Stimulated activated CD4-positive, alpha-beta T cell treated with anti-CD3 and anti-CD28 coated beads, TNF-alpha, amount 100 ng/mL, for 4 hours (primary cell): ENCODE data around the gene SLC48A1.
A peak's percentile ranks its signal among the peaks of the same experiment; 100 is the strongest.

Experiments
- DNase-seq, 3 experiments: peaks; one replicate each; pipeline ENCODE4 v3.0.0-alpha.2; 2020; ENCODE audit warnings: low read depth in 3 of 3

Gene SLC48A1

GRCh38 chr12:47773062-47773857, at the start of gene SLC48A1:
Gene SLC48A1, plus strand, starts transcription at chr12:47773238. Its CDS starts 67 bp downstream, at chr12:47773305.
- peak; percentile 45 to 56 (median 55) for DNase-seq

GRCh38 chr12:47725091-47725772, 47.8 kb upstream of the SLC48A1 start, which contains the start of gene ENDOU:
Gene ENDOU, minus strand, starts transcription at chr12:47725490. Its CDS starts 77 bp downstream, at chr12:47725413.
- no peak for DNase-seq

DNA sequence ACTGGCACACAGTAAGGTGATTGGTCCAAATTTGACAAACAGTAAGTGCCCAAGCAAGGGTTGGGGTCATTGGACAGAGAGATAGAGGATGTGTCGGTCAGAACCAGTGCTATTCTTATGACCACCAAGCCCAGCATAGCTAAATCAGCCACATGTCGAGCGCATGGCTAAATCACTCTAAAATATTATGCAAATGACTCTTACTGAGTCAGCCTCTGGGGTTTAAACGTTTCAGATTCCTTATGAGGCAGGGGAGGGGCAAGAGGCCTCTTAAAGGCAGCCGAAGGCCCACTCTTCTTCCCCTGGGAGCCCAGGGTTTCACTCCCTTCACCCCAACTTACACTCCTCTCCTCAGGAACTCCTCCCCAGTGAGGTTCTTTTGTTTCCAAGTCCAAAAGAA, 47.1 kb upstream of the SLC48A1 start:
- DNase-seq: no peak

- DNase-seq: no peak
These were observed 43.8 kb upstream of the SLC48A1 start for GRCh38 chr12:47729233-47729632.

GRCh38 chr12:47730341-47730744, 42.7 kb upstream of the SLC48A1 start:
- DNase-seq: no peak

- no peak for DNase-seq
These were observed 41.3 kb upstream of the SLC48A1 start for GRCh38 chr12:47731723-47732122.

- no peak for DNase-seq
These were observed 40.5 kb upstream of the SLC48A1 start for GRCh38 chr12:47732504-47732903.

DNA sequence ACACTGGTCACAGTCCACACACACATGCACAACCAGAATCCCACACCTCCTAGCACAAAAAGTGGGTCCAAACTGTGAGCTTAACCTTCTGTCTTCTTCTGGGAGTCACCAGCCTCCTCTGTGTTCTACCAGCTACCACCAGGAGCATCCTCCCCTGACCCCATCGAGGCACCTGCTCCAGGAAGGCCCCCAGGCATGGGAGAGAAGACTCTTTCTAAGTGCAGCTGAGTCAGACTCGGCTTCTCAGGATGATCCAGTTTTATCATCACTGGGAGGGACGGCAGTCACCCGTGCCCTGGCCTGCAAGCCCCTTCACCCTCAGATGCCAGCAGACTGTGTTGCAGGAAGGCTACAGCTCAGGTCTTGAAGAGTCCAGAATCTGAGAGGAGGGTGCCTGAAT, 39.9 kb upstream of the SLC48A1 start:
- no peak for DNase-seq

GRCh38 chr12:47734725-47735480, 38.1 kb upstream of the SLC48A1 start:
- no peak for DNase-seq

GRCh38 chr12:47735649-47736048, 37.4 kb upstream of the SLC48A1 start:
- no peak for DNase-seq

DNA sequence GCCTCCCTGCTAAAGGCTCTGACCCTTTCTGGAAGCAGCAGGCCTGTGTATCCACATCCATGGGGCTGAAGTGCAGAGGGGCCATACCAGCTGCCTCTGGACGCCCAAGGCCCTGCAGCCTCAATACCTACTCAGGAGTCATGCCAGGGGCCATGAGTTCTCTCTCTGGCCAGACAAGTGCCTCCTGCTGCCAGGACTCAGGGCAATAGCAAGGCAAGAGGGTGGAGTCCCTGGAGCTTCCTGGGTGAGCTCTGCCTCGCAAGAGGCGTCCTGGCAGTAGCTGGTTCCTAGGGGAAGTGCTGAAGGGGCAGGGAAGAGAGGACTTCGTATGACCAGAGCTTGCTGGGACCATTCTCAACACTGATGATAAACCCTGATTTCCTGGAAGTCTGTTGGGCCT, 36.8 kb upstream of the SLC48A1 start:
- no peak for DNase-seq

DNA sequence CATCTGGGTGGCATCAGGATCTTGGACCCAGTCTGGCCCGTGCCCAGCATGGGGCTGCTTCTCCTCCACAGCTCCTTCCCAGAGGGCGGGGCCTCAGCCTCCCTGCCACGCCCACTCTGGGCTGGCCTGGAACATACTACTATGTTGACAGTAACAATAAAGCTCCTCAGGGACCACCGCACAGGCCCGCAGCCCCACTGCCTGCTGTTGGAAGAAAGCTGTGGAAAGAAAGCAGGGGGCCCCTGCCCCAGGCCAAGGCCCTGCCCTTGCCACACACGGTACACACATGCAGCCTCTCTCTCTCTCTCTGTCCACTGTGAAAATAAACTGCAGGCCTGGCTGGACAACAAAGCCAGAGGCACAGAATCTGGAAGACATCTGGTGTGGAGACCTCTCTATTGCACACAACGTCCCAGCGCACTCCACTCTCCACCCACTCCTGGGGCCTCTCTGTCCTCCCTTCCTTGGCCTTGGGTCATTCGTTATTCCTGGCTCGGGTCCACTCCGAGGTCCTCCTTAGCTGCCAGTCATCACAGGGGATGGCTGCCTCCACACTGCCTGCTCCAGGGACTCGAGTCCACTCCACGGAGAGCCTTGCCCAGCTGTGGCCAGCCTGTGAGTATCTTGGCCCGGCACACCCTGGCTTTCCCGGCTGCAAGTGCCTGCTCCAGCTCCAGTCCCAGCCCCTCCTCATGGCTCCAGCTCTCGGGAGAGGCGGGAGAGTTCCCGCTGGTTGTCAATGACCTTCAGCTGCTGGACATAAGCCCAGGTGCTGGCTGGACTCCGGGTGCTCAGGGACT, 36.0 kb upstream of the SLC48A1 start:
- no peak for DNase-seq

- DNase-seq: no peak
These were observed 35.0 kb upstream of the SLC48A1 start for GRCh38 chr12:47737936-47738594.

GRCh38 chr12:47739297-47739696, 33.7 kb upstream of the SLC48A1 start:
- DNase-seq: no peak

GRCh38 chr12:47739979-47740378, 33.1 kb upstream of the SLC48A1 start:
- DNase-seq: no peak

DNA sequence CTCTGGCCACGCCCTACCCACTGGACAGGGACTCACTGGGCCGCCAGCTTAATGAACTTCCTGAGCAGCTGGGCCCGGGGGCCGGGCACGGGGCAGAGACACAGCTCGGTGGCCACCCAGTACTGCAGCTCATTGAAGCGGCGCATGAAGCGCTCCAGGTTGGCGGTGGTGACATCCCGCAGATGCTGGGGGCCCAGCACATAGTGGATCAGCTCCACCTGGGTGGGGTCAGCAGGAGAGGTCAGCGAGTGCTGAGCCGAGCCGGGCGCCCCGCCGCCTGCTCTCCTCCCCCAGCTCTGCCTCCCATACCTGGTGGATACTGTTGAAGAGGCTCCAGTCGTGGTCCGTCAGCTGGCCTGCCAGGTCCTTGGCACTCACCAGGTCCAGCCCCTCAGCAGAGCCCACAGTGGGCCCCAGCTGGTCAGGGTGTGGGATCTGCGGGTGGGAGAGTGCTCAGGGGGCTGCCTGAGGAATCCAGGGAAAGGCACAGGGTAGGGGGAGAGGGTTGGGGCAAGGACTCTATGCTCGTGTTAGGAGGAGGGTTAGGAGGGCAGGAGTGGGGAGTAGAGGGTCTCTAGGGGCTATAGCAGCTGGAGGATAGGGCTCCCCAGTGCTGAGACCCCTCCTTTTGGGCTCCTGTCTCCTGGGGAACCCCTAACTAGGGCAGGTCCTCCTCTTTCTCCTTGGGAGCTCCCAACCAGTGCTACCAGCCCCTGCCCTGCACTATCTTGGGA, 32.3 kb upstream of the SLC48A1 start:
- no peak for DNase-seq

- DNase-seq: peak in 1 of 3 experiments; percentile 26
These were observed 31.7 kb upstream of the SLC48A1 start for GRCh38 chr12:47741340-47741703.

DNA sequence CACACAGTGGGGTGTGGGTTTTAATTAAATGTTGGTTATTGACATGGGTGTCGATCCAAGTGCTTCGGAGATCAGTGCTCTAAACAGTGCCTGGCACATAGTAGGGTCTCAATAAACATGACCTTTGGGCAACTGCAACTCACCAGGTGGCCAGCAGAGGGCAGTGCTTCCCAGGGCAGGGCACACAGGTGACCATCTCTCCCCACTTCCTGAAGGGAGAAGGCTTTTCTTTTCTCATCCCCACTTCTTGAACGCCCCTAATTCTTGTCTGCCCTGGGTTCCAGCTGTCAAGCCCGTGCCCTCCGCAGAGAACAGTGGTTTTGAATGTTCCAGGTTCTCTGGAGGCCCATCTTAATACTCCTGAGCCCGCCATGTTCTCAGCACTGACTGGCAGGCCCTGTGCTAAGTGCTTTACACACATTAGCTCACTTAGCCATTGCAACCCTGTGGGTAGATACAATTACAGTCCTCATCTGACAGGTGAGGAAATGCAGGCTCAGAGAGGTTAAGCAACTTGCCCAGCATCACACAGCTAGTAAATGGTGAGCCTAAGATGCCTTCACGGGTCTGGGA, 30.7 kb upstream of the SLC48A1 start:
- peak; percentile 51 to 68 (median 56) for DNase-seq

DNA sequence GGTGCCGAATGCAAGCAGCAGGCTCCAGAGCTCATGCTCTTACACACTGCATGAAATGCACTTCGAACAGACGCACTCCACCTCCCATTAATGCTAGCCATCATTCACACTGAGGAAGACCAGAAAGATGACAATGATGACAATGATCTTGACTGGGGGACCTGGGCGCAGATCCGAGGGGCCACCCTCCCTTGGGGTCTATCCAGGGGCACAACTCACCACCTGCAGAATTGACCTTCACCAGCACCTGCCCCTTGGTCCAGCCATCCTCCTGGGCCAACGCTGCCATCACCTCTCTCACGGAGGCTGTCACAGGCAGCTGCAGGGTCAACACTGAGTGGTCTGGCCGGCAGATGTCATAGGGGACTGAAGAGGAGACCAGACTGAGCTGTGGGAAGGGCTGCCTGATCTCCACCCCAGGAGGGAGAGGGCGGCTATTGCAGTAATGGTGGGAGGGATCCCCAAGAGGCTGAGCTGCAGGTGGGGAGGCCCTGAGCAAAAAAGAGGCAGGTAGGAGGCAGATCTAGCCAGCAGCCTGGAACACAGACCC, 29.7 kb upstream of the SLC48A1 start:
- no peak for DNase-seq
